ENCODE data around the gene ANKIB1.

DNA sequence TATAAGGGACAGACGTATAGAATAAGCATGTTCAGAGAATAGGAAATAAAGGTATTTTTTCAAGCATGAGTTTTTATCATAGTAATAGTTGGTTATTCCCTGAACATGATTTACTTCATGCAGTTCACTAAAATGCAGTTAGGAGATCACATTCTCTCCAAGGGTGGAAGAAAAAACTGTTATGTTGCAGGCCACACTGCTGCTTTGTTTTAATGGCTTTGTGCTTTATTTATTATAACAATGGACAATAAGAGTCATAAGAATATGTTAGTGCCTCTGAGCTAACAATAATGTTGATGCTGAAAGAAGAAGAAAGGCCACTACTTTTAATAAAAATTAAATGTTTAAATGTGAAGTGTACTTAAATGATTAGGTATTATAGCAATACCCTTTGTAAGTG is 123.0 kb downstream of the ANKIB1 start:
- no peak for TF ChIP-seq EZH2 (IDR thresholded peaks at IDR 0.05; ENCODE audit: borderline replicate concordance, insufficient read depth, low read depth, low read length, poor library complexity, severe bottlenecking)
- TF ChIP-seq, protein P1, sequence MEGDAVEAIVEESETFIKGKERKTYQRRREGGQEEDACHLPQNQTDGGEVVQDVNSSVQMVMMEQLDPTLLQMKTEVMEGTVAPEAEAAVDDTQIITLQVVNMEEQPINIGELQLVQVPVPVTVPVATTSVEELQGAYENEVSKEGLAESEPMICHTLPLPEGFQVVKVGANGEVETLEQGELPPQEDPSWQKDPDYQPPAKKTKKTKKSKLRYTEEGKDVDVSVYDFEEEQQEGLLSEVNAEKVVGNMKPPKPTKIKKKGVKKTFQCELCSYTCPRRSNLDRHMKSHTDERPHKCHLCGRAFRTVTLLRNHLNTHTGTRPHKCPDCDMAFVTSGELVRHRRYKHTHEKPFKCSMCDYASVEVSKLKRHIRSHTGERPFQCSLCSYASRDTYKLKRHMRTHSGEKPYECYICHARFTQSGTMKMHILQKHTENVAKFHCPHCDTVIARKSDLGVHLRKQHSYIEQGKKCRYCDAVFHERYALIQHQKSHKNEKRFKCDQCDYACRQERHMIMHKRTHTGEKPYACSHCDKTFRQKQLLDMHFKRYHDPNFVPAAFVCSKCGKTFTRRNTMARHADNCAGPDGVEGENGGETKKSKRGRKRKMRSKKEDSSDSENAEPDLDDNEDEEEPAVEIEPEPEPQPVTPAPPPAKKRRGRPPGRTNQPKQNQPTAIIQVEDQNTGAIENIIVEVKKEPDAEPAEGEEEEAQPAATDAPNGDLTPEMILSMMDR (IDR thresholded peaks at IDR 0.05) = no peak
